Trophoblast cell (in vitro differentiated cells and primary cell): Measurements from ENCODE around the gene CUL3.

Experiments used
- DNase-seq, 2 donors: peaks; one replicate each; pipeline ENCODE4 v3.0.0-alpha.2; 2016
- H2AFZ ChIP-seq: 2 replicates; pipeline ENCODE4 v1.6.1; 2013; ENCODE audit warnings: low read length, moderate library complexity, mild to moderate bottlenecking; ENCODE audit not compliant: insufficient read depth, poor library complexity
- H2AK5ac ChIP-seq: 2 replicates; pipeline ENCODE4 v1.6.1; 2013; ENCODE audit warnings: mild to moderate bottlenecking, low read length
- H2BK120ac ChIP-seq: 2 replicates; pipeline ENCODE4 v1.6.1; 2013; ENCODE audit warnings: low read length, mild to moderate bottlenecking, moderate library complexity; ENCODE audit not compliant: insufficient read depth, poor library complexity
- H2BK12ac ChIP-seq: 2 replicates; pipeline ENCODE4 v1.6.1; 2013; ENCODE audit warnings: mild to moderate bottlenecking, low read length, moderate library complexity
- H2BK5ac ChIP-seq: 2 replicates; pipeline ENCODE4 v1.6.1; 2013; ENCODE audit warnings: low read length, low read depth, moderate library complexity, mild to moderate bottlenecking; ENCODE audit not compliant: poor library complexity
- H3K14ac ChIP-seq: 2 replicates; pipeline ENCODE4 v1.6.1; 2013; ENCODE audit warnings: mild to moderate bottlenecking, low read length
- H3K18ac ChIP-seq: 2 replicates; pipeline ENCODE4 v1.6.1; 2013; ENCODE audit warnings: mild to moderate bottlenecking, low read length
- H3K23ac ChIP-seq: 2 replicates; pipeline ENCODE4 v1.6.1; 2013; ENCODE audit warnings: low read length
- H3K27ac ChIP-seq: 2 replicates; pipeline ENCODE4 v1.5.1; 2013; ENCODE audit warnings: low read depth, mild to moderate bottlenecking, inconsistent platforms, low read length, moderate library complexity
- H3K27me3 ChIP-seq: 2 replicates; pipeline ENCODE4 v1.6.1; 2013; ENCODE audit warnings: inconsistent platforms, mild to moderate bottlenecking, low read length, moderate library complexity; ENCODE audit not compliant: insufficient read depth
- H3K36me3 ChIP-seq, 2 experiments: 1 replicate in 1 of 2; 2 replicates in 1 of 2; pipeline ENCODE4 v1.6.1; 2013; ENCODE audit warnings: low read length in 2 of 2, mild to moderate bottlenecking in 2 of 2, moderate library complexity in 1 of 2; ENCODE audit not compliant: insufficient read depth in 2 of 2, control insufficient read depth in 1 of 2
- H3K4ac ChIP-seq: 2 replicates; pipeline ENCODE4 v1.6.1; 2013; ENCODE audit warnings: low read depth, mild to moderate bottlenecking, low read length, moderate library complexity
- H3K4me1 ChIP-seq, 2 experiments: 1 replicate in 1 of 2; 2 replicates in 1 of 2; pipeline ENCODE4 v1.6.1; 2013; ENCODE audit warnings: low read length in 2 of 2, mild to moderate bottlenecking in 2 of 2, moderate library complexity in 1 of 2; ENCODE audit not compliant: insufficient read depth in 2 of 2, control insufficient read depth in 1 of 2
- H3K4me2 ChIP-seq: 2 replicates; pipeline ENCODE4 v1.6.1; 2013; ENCODE audit warnings: inconsistent platforms, mild to moderate bottlenecking, low read length, moderate library complexity
- H3K4me3 ChIP-seq: 2 replicates; pipeline ENCODE4 v1.5.1; 2013; ENCODE audit warnings: mild to moderate bottlenecking, low read depth, low read length, inconsistent platforms
- H3K79me1 ChIP-seq: one replicate; pipeline ENCODE4 v1.6.1; 2013; ENCODE audit warnings: low read length
- H3K79me2 ChIP-seq: 2 replicates; pipeline ENCODE4 v1.6.1; 2013; ENCODE audit warnings: low read length, mild to moderate bottlenecking; ENCODE audit not compliant: control insufficient read depth, insufficient read depth, poor library complexity
- H3K9ac ChIP-seq: 2 replicates; pipeline ENCODE4 v1.6.1; 2013; ENCODE audit warnings: mild to moderate bottlenecking, low read length
- H3K9me3 ChIP-seq: 2 replicates; pipeline ENCODE4 v1.6.1; 2013; ENCODE audit warnings: low read depth, mild to moderate bottlenecking, control low read depth, inconsistent platforms, low read length; ENCODE audit not compliant: insufficient read depth
- H4K12ac ChIP-seq: 2 replicates; pipeline ENCODE4 v1.6.1; 2013; ENCODE audit warnings: low read depth, mild to moderate bottlenecking, low read length, moderate library complexity
- H4K8ac ChIP-seq: 2 replicates; pipeline ENCODE4 v1.6.1; 2013; ENCODE audit warnings: low read depth, mild to moderate bottlenecking, low read length, moderate library complexity
- H4K91ac ChIP-seq: one replicate; pipeline ENCODE4 v1.6.1; 2013; ENCODE audit warnings: low read depth, mild to moderate bottlenecking, low read length, moderate library complexity
- WGBS: extraction: QIAGEN DNeasy Blood & Tissue Kit; methylation state at CpG from one replicate; pipeline ENCODE4 v1.1.7; 2013; ENCODE audit warnings: missing lambda C conversion rate; ENCODE audit not compliant: insufficient read length, insufficient coverage; ENCODE audit errors: extremely low coverage; 5-methylcytosine and 5-hydroxymethylcytosine counted together

The CUL3 gene

DNA sequence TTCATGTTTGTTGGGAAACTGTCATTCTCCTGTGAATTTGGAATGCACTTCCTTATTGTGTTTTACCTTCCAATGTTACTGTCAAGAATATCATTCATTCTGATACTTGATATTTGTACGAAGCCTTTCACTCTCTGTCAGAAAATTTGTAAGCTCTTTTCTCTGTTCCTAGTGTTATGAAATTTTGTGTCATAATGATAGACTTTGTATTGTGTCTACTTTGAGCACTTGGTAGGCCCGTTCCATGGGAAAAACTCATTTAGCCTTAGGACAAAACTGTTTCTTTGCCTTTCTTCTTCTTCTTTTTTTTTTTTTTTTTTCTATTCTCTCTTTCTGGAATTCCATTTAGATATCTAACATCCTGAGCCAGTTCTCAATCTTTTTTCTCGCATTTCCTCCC lies 131.3 kb downstream of the CUL3 start:
- Histone ChIP-seq H3K4ac (no peak overlapping the region), H2AFZ (no peak overlapping the region), H3K4me3 (no peak overlapping the region), H3K9me3 (peaks cover 3% of the 10 kb centered on the region), H2BK12ac (no peak overlapping the region), H3K4me2 (no peak overlapping the region), H3K27ac (no peak overlapping the region), H2BK120ac (no peak overlapping the region), H3K14ac (no peak overlapping the region), H4K8ac (no peak overlapping the region), H3K79me1 (no peaks in the 10 kb centered on the region), H3K9ac (no peak overlapping the region), H2AK5ac (no peak overlapping the region), H3K79me2 (no peaks in the 10 kb centered on the region), H3K18ac (no peak overlapping the region), H4K12ac (no peak overlapping the region), H3K23ac (no peak overlapping the region), H4K91ac (no peak overlapping the region), H3K36me3 (no peaks in the 10 kb centered on the region), H2BK5ac (no peak overlapping the region), H3K4me1 (no peaks in the 10 kb centered on the region), H3K27me3 (no peaks in the 10 kb centered on the region)
- DNase-seq, result no peak
- no CpG with 5 or more reads among the region's 3 CpGs for WGBS

DNA sequence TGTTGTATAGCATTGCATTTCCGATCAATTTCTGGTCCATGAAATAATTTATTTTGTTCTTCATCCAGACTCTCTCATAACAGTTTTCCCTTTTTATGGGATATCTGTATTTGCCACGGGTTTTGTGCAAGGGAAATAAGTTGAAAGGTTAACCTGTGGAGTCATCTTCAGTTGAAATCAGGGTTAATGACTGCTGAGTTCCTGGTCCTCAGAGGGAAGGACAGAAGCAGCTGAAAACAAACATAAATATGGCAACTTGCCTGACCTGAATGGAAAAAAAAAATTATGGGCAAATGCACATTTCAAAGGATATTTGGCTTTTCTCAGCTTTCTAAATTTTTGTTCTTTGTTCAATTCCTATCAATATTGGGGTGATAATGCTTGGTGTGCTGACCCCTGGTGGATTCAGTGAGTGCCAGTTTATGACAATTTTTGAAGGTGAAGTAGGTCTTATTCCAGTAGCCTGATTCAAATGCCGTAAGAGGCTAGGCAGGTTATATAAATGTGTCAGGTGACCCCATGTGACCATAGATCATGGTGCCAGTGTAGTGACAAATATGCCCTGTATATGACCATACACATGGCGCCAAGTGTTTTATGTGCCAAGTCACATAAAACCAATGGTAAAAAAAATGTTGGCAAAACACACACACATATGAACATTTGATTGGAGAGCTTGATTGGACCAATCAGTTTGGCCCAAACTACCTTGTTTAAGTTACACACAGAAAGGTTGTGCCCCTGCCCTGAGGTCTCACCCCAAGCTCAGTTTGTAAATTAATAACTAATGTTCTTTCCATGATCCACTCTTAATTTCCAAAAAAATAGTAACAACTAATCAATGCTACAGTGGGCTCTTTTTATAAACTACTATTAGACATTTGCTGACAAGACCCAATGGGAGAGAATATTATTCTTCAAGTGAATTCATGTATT lies 135.7 kb downstream of the CUL3 start:
- no peak overlapping the region for H2AK5ac ChIP-seq
- H2AFZ ChIP-seq, result no peak overlapping the region
- no peak overlapping the region for H4K8ac ChIP-seq
- H2BK12ac ChIP-seq, result no peak overlapping the region
- no peak overlapping the region for H3K4me2 ChIP-seq
- H3K36me3 ChIP-seq, result no peaks in the 10 kb centered on the region
- no peaks in the 10 kb centered on the region for H3K4me1 ChIP-seq
- no peaks in the 10 kb centered on the region for H3K79me1 ChIP-seq
- H2BK120ac ChIP-seq, result no peak overlapping the region
- WGBS, result no CpG with 5 or more reads among the region's 4 CpGs
- H4K91ac ChIP-seq, result no peak overlapping the region
- no peaks in the 10 kb centered on the region for H3K27me3 ChIP-seq
- H3K4ac ChIP-seq, result no peak overlapping the region
- no peak overlapping the region for H3K23ac ChIP-seq
- H3K9ac ChIP-seq, result no peak overlapping the region
- no peak overlapping the region for H4K12ac ChIP-seq
- H2BK5ac ChIP-seq, result no peak overlapping the region
- H3K27ac ChIP-seq, result no peak overlapping the region
- no peaks in the 10 kb centered on the region for H3K79me2 ChIP-seq
- H3K9me3 ChIP-seq, result no peaks in the 10 kb centered on the region
- H3K4me3 ChIP-seq, result no peak overlapping the region
- peak in 1 of 2 donors; percentile 48 for DNase-seq
- H3K14ac ChIP-seq, result no peak overlapping the region
- no peak overlapping the region for H3K18ac ChIP-seq

DNA sequence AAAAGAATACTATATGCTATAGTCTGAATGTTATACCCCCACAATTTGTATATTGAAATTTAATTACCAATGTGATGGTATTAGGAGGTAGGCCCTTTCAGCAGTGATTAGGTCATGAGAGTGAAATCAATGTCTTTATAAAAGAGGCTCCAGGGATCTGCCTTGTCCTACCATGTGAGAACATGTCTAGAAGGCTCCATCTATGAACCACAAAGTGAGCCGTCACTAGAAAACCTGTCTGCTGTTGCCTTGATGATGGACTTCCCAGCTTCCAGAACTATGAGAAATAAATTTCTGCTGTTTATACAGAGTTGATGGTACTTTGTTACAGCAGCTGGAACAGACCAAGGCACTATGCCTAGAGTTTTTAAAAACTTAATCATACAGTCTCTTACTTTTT lies 136.9 kb downstream of the CUL3 start:
- H3K4me2 ChIP-seq, result no peak overlapping the region
- H3K9ac ChIP-seq, result no peak overlapping the region
- DNase-seq, result no peak
- H3K27me3 ChIP-seq, result no peaks in the 10 kb centered on the region
- no peak overlapping the region for H4K91ac ChIP-seq
- no peak overlapping the region for H3K4me3 ChIP-seq
- H2AFZ ChIP-seq, result no peak overlapping the region
- H4K12ac ChIP-seq, result no peak overlapping the region
- H2BK5ac ChIP-seq, result no peak overlapping the region
- no peak overlapping the region for H3K18ac ChIP-seq
- no CpG with 5 or more reads among the region's 1 CpG for WGBS
- no peak overlapping the region for H4K8ac ChIP-seq
- no peaks in the 10 kb centered on the region for H3K79me2 ChIP-seq
- no peaks in the 10 kb centered on the region for H3K79me1 ChIP-seq
- no peaks in the 10 kb centered on the region for H3K36me3 ChIP-seq
- no peaks in the 10 kb centered on the region for H3K4me1 ChIP-seq
- no peak overlapping the region for H3K14ac ChIP-seq
- H3K27ac ChIP-seq, result no peak overlapping the region
- no peak overlapping the region for H2BK12ac ChIP-seq
- no peak overlapping the region for H3K23ac ChIP-seq
- H3K9me3 ChIP-seq, result no peaks in the 10 kb centered on the region
- H3K4ac ChIP-seq, result no peak overlapping the region
- H2BK120ac ChIP-seq, result no peak overlapping the region
- H2AK5ac ChIP-seq, result no peak overlapping the region

DNA sequence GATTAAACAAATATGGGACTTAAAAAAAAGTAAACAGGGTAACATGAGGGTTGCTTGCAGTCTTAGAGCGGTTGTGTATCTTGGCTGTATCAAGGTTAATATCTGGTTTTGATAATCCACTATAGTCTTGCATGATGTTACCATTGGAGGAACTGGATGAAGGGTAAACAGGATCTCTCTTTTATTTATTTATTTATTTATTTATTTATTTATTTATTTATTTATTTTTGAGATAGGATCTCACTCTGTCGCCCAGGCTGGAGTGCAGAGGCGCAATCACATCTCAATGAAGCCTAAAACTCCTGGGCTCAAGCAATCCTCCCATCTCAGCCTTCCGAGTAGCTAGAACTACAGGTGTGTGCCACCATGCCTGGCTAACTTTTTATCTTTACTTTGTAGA lies 140.4 kb downstream of the CUL3 start:
- Histone ChIP-seq H2AK5ac (no peak overlapping the region), H4K12ac (no peak overlapping the region), H3K4me3 (no peak overlapping the region), H3K36me3 (no peaks in the 10 kb centered on the region), H2BK5ac (no peak overlapping the region), H3K9ac (no peak overlapping the region), H3K4me2 (no peak overlapping the region), H3K27ac (no peak overlapping the region), H3K14ac (no peak overlapping the region), H3K79me1 (no peaks in the 10 kb centered on the region), H3K9me3 (no peaks in the 10 kb centered on the region), H2AFZ (no peak overlapping the region), H4K8ac (no peak overlapping the region), H3K27me3 (no peaks in the 10 kb centered on the region), H2BK120ac (no peak overlapping the region), H4K91ac (no peak overlapping the region), H3K79me2 (no peaks in the 10 kb centered on the region), H2BK12ac (no peak overlapping the region), H3K18ac (no peak overlapping the region), H3K4ac (no peak overlapping the region), H3K4me1 (no peaks in the 10 kb centered on the region), H3K23ac (no peak overlapping the region)
- DNase-seq, result no peak
- no CpG with 5 or more reads among the region's 4 CpGs for WGBS
